GM18508 (cell line): ENCODE data around the gene GORASP1.
A peak's percentile ranks its signal among the peaks of the same experiment; 100 is the strongest.

Source experiments
- ATAC-seq: cut with Tn5 transposase; IDR thresholded peaks from one replicate; pipeline ENCODE4 v1.9.1; 2021; ENCODE audit warnings: moderate number of reproducible peaks; ENCODE audit not compliant: insufficient read depth, unreplicated experiment

Gene GORASP1

GRCh38 chr3:39126532-39127071, 19.2 kb upstream of the GORASP1 start:
- no peak for ATAC-seq

- ATAC-seq, result no peak
Measured at GRCh38 chr3:39125841-39126500, 18.5 kb upstream of the GORASP1 start.

GRCh38 chr3:39124876-39125840, 17.7 kb upstream of the GORASP1 start:
- ATAC-seq, result no peak

- no peak for ATAC-seq
Measured at GRCh38 chr3:39122813-39123212, 15.4 kb upstream of the GORASP1 start.

GRCh38 chr3:39121621-39122020, 14.2 kb upstream of the GORASP1 start:
- no peak for ATAC-seq

GRCh38 chr3:39118931-39119660, 11.7 kb upstream of the GORASP1 start:
- no peak for ATAC-seq

GRCh38 chr3:39118079-39118478, 10.7 kb upstream of the GORASP1 start:
- no peak for ATAC-seq

- ATAC-seq, result no peak
Measured at GRCh38 chr3:39115870-39116269, 8.4 kb upstream of the GORASP1 start.

- no peak for ATAC-seq
Measured at GRCh38 chr3:39114456-39114855, 7.0 kb upstream of the GORASP1 start.

- ATAC-seq, result no peak
Measured at GRCh38 chr3:39113291-39113690, 5.9 kb upstream of the GORASP1 start.

GRCh38 chr3:39112535-39112934, 5.1 kb upstream of the GORASP1 start:
- ATAC-seq, result no peak

GRCh38 chr3:39112113-39112512, 4.7 kb upstream of the GORASP1 start:
- no peak for ATAC-seq

GRCh38 chr3:39110041-39110639, 2.7 kb upstream of the GORASP1 start:
- ATAC-seq, result no peak

GRCh38 chr3:39109086-39109485, 1.7 kb upstream of the GORASP1 start:
- ATAC-seq, result no peak

- peak; percentile 71 for ATAC-seq
Measured at GRCh38 chr3:39108200-39108710, 828 bp upstream of the GORASP1 start.

- ATAC-seq, result no peak
Measured at GRCh38 chr3:39106851-39107387, 508 bp downstream of the GORASP1 start.

- no peak for ATAC-seq
Measured at GRCh38 chr3:39106281-39106811, 1.1 kb downstream of the GORASP1 start.

- ATAC-seq, result no peak
Measured at GRCh38 chr3:39105687-39106063, 1.8 kb downstream of the GORASP1 start.

GRCh38 chr3:39104961-39105686, 2.3 kb downstream of the GORASP1 start:
- ATAC-seq, result no peak
